Activated CD4-positive, alpha-beta T cell treated with anti-CD3 and anti-CD28 coated beads, Interleukin-2, amount 50 U/mL, for 4 hours (primary cell): ENCODE measurements around the gene COCH.

Experiments used
- DNase-seq, 2 experiments: peaks; one replicate each; pipeline ENCODE4 v3.0.0-alpha.2; 2020

The COCH gene

DNA sequence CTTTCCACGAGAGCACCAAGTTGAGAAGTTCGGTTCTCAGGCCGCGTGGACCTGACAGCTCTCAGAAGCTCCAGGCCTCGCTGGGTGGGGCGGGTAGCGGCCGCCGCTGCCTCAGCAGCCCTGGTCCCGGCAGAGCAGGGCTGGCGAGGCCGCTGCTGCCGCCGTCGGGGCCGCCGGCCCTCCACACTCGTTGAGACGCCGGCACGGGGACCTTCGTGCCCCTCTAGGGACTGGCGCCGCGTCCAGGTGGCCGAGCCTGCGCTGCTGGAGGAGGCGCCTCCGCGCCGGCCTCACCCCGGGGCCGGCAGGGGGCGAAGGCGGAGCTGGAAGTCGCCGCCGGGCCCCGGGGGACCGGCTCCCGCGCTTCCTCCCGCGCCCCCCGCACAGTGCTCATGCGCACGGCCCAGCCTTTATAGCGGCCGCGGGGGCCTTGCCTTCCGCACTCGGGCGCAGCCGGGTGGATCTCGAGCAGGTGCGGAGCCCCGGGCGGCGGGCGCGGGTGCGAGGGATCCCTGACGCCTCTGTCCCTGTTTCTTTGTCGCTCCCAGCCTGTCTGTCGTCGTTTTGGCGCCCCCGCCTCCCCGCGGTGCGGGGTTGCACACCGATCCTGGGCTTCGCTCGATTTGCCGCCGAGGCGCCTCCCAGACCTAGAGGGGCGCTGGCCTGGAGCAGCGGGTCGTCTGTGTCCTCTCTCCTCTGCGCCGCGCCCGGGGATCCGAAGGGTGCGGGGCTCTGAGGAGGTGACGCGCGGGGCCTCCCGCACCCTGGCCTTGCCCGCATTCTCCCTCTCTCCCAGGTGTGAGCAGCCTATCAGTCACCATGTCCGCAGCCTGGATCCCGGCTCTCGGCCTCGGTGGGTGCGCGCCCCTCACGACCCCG, at the start of gene COCH:
Gene COCH (plus strand): TSS at position 440 of the 879 bp plus-strand sequence. CDS start 380 bp downstream, at position 820.
- DNase-seq, result no peak

DNA sequence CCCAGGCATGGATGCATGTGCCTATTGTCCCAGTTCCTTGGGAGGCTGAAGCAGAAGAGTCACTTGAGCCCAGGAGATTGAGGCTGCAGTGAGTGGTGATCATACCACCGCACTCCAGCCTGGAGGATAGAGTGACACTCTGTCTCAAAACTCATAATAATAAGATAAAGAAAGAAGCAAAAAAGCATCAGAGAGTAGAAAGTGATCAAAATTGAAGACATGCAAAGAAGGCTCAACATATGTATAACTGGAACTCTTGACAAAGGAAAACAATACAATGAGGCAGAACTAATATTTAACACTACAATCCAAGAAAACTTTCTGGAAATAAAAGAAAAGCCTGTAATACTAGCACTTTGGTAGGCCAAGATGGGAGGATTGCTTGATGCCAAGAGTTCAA, 48.3 kb upstream of the COCH start:
- DNase-seq, result no peak

DNA sequence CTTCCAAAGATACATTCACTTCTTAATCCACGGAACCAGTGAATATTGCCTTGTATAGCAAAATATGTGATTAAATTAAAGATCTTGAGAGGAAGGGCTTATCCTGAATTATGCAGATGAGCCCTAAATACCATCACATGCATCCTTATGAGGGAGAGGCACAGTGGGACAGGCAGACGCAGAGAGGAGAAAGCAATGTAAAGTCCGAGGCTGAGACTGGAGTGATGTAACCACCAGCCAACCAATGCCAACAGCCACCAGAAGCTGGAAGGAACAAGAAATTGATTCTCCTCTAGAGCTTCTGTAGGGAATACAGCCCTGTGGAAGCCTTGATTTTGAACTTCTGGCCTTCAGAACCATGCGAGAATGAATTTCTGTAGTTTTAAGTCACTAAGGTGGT, 44.5 kb upstream of the COCH start:
- no peak for DNase-seq

DNA sequence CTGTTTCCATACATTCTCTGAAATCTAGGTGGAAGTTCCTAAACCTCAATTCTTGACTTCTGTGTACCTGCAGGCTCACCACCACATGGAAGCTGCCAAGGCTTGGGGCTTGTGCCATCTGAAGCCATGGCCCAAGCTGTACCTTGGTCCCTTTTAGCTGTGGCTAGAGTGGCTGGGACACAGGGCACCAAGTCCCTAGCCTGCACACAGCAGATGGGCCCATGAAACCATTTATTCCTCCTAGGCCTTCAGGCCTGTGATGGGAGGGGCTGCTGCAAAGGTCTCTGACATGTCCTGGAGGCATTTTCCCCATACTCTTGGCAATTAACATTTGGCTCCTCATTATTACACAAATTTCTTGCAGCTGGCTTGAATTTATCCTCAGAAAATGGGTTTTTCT, 40.0 kb upstream of the COCH start:
- no peak for DNase-seq

DNA sequence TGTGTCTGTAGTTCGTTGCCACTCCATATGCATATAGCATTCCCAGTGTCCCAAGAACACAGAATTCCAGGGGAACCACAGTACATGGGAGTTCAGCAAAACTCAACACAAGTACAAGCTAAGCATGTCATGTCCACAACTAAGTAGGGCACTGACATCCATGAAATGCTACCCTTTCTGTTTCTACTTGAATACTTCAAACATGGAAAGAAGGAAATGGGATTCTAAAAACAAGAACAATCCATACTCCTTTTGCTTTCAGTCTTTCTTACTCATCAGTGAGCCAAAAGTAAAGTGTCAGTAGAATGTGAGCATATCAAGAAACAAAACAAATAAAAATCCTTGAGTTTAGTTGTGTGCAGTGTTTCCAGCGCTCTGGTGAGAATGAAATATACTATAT, 36.0 kb upstream of the COCH start:
- DNase-seq, result no peak

DNA sequence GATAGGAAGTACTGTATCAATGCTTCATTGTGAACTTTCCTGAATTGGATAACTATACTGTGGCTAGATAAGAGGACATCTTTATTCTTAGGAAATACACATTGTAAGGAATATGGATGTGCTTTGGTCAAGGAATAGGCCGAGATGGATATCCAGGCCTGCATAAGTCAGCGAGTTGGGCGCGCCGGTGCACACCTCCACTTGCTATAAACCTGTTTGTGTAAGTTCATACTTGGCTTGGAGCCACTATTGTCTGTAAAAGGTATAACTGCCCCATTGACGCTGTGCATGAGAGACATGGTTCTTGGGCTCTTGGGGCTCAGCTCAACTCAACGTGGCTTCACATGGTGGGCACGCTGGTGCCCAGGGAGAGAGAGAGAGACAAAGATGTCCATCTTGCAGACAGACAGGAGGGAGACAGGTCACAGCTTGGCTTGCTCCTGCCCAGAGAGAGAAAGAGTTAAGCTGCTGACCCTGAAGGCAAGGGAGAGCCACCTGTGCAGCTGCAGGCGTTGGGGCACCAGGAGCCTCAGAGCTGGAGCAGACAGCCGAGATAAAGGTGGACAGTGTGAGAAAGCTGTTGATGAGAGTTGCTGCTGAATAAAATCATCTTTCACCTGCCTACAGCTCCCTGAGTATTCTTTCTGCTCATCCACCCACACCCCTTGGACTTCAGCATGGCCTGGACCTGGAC, 34.1 kb upstream of the COCH start:
- DNase-seq, result no peak

DNA sequence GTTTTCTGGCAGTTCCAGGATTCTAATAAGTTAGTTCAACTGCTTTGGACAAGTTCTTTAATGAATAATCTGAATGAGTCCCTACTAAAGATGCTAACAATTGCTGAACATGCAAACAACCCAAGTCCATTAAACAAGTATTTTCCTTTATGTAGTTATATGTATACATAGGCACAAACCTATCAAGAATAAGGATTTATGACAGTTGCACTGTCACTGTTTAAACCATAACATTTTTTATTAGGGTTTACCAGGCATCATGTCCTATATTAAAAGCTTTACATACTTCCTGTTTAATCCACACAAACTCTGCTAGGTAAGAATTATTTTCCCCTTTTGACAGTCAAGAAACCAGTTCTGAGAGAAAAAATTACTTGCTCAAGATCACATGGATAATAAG, 31.9 kb upstream of the COCH start:
- no peak for DNase-seq

DNA sequence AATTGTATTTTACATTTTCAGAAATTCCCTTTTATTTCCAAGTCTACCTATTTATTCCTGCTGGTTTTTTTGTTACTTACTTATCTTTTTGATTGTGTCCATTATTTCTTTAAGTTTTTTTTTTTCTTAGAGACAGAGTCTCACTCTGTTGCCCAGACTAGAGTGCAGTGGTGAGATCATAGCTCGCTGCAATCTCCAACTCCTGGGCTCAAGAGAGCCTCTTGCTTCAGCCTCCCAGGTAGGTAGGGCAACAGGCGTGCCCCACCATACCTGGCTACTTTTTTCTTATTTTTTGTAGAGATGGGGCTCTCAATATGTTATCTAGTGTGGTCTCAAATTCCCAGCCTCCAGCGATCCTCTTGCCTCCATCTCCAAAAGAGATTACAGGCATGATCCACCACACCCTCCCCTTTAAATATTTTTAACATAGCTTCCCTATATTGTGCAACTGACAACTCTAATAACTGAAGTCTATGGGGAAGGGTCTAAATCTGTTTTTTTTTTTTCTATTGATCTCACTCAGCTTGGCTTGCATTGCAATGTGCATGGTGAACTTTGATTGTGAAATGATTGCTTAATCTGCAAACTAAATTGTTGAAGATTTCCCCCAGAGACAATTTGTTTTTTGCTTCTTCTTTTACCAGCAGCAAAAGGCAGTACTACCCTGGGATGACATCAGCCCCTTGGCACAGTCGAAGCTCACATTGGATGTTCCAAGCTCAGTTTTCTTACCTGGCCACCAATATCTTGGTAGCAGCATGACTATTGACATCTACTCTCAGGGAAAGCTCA, 25.7 kb upstream of the COCH start:
- DNase-seq, result no peak

DNA sequence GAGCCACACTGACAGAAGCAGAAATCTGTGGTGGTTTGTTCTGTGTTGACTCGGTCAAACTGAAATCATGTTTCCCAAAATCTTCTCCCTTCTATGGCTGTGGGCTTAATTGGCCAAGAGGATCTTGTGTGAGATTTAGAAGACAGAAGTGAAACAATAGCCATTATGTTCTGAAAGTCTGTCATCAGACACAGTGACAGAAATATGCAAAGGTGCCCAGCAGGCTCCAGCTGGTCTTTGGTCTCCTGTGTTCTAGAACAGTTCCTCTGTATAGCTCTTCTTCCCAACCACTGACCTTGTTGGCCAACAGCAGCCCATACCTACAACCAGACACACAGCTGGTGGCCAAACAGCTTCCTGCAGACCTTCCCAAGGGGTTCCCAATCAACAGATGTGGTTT, 25.0 kb upstream of the COCH start:
- no peak for DNase-seq

DNA sequence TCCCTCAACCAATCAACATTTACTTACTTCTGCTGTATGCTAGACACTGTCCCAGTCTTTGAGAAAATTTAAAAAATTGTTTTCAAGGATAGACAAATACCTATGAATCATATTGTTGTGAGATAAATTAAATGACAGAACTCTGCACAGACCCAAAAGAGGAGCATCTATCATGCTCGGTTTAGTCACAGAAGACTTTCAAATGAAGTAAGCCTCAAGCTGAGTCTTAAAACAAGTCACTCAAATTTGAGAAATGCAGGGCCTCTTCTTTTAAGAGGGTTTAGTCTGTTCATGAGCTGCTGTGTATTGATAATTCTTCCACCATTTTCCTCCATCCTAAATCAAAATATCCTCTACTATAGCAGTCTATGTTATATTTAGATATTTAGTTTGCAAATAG, 24.4 kb upstream of the COCH start:
- no peak for DNase-seq

DNA sequence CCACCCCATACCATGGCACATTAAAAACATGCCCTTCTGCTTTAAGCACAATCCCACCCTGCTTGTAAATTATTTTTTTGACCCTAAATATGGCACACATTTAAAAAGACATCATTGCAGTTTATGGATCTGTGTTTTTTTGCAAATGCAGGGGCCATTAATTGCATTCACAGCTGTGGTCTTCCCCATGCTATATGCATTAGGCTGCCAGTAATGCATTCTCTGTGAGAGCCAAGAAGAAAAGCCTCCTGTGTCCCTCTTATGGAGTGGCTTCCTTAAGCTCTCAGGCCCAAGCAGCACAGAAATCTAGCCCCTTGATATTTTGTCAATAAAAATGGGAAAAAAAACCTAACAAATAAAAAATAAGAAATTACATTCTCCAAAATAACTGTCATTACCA, 20.4 kb upstream of the COCH start:
- DNase-seq, result no peak

DNA sequence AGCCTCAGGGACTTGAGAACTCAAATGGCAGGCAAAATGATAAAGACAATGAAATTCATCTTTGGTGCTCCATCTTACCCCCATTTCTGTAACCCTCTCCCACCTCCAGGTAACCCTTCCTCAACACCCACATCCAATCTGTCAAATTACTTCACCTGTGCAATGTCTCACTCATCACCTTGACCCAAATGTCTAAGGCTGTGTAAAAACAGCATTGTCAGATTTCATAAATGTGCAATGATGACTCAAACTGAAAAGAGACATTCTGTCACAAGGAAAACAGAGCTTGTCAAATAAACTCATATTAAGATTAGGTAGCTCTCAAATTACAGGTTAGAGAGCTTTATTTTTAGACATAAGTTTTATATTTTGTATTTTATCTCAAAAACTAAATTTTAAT, 19.9 kb upstream of the COCH start:
- no peak for DNase-seq

DNA sequence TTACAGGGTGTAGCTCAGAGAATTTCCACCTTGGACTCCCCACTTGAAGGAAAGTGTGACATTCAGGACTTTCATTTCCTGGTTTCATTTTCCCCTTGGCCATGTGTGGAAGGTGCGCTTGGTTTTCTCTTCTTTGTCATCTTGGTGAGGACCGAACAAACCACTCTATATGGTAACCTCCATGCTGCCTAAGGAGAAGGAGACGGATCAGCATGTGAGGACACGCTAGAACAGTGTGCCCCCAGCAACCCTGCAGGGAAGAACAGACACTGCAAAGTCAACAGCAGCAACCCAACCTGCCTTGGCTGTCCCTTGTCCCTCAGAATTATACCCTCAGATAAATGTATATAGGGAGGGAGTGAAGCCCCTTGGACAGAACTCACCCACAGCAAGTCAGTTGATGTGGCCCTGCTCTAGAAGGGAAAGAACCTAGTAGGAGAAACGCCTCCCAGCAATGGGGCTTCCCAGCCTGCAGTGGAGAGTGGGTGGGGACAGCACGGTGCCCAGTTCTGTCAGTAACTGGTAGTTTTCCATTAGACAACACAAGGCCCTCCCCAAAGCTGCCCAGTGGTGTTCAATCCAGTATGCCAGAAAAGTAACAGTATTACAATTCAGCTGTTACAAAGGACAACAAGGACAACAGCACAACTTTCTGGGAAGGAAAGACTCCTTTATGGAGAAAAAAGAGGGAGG, 18.9 kb upstream of the COCH start:
- no peak for DNase-seq

DNA sequence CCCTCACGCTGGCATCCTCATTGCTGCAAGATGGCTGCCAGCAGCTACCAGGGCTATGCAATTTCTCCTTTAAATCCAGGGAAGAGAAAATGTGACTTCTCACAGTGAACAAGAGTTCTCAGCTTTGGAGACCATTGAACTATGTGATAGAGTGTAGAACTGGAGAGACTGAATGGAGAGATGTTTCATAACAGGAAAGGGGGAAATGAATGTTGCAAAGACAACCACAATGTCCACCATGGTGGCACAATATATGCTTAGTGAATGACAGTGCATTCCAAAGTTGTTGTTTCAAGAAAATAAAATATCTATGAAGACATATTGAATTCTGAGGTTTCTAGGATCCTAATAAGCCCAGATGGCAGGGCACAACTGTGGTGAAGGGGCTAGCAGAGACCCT, 13.2 kb upstream of the COCH start:
- DNase-seq, result no peak

DNA sequence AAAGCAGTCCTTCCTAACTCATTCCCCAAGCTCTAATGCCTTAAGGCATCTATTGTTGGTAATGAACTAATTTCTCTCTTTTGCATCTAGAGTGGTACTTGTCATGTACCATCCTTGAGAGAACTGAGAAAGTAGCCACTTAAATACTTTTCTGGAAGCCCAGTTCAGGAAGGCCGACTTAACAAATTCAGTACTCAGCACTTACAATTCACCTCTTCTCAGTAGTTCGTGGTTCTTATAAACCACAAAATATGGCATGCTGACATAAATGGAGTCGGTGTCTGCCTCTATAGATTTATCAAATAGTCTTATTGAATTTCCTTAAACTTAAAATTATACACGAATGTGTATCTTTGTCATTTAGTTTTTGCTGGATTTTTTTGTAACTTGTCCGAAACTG, 9.4 kb upstream of the COCH start:
- no peak for DNase-seq

DNA sequence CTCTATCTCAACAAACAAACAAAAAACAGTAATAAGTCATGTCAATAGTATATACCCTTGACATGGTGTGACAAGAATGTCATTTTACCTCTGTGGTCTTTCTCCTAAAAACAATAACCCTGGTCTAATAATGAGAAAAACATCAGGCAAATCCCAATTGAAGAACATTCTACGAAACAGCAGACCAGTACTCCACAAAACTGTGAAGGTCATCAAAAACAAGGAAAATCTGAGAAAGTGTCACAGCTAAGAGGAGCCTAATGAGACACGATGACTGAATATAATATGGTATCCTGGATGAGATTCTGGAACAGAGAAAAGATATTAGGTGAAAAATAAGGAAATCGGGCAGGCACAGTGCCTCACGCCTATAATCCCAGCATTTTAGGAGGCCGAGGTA, 5.6 kb upstream of the COCH start:
- no peak for DNase-seq

DNA sequence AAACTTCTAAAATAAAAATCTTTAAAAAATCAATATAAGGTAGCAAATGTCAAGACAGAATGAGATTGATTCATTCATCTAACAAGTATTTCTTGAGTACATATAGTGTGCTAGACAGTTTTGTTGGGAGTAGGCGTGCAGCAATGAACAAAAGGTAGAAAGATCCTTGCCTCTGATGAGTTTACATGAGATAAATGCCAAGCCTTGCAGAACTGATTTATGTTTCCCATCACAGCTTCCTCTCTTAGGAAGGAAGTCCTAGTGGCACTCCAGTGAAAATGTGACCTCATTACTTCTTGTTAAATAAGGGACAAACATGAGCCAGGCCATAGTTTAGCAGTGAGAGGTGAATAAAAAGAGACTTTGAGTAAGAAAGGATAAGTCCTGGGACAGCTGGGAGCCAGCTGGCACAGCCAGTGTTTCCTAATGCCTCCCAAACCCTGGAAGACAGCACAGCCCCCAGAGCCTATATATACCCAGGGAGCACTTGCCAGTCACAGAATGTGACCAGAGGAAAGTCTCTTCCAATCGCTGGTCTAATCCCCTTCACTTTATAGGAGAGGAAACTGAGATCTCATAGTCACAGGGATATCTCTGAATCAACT, 4.7 kb upstream of the COCH start:
- DNase-seq, result no peak

DNA sequence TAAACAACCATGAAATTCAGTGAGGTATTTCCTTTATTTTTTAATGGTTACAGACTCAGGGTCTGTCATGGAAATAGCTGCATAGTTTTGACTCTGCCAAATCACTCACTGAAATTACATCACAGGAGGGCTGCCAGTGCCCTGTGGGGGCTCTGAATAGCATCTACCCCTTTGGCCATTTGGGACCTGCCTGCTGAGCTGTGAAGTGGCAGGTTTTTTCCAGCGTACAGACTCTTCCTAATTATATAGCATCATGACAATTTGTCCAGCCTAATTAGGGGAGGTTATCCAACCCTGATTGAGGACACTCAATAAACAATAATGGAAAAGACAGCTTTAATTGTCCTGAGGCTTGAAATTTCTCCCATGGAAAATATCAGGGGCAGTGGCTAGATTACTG, 1.8 kb upstream of the COCH start:
- no peak for DNase-seq

DNA sequence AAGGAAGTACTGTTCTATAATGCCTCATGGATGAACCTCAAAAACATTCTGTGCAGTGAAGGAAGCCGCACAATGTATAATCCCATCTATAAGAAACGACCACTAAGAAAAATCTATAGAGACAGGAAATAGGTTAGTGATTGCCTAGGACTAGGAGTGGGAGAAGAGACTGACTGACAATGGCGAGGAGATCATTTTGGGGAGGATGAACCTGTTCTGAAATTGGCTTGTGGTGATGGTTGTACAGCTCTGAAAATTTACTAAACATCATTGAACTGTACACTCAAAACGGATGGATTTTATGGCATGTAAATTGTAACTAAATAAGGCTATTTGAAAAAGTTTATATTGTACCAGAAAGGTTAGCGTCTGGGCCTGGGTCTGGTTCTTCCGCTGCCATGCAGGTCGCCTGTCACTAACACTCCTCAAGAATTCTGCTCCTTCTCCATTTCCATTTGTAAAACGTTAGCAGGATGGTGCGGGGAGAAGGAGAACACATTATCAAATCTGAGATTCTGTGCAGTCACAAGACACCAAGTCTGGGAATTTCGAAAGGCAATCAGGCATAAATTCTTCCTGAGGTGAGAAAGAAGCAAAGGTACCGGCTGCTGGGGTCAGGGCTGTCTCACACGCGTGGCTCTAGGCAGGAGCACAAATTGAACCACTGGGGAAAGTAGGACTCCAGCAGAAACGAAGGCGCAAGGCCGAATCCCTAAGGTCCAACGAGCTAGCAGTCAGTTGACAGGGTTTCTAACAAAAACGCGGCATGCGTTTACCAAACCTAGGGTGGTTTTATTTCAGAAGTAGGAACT, 845 bp upstream of the COCH start:
- no peak for DNase-seq

DNA sequence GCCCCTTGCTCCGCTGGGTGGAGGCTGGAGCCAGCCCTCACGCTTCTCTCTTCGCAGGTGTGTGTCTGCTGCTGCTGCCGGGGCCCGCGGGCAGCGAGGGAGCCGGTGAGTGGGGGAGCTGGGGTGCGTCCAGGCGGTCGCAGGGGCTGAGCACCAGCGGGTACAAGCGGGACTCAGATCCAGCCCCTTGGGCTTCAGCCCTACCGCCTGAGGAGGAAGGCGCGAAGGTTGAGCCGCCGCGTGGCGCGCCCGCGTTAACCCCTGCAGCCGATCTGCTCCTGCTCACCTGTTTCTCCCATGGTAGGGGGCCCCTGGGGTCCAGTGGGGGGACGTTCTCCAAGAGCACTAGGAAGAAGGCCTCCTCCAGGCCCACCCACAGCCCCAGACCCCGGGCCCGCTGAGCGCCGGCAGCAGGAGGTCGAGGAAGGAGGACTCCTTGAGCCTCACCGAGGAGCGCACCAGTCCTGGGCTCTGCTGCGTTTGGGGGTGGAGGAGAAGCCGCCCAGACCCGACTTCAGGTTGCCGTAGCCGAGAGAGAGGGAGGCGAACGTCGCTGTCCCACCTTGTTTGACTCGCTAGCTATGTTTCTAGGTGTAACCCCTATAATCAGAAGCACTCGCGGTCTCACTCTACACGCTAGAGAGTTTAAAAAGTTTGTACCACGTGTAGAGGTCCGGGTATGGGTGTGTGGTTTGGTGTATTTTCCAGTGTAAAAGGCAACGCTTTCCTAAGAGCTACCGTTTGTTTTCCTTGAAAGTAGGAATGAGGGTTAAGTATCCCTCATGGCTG, 834 bp downstream of the COCH start:
- DNase-seq, result no peak

DNA sequence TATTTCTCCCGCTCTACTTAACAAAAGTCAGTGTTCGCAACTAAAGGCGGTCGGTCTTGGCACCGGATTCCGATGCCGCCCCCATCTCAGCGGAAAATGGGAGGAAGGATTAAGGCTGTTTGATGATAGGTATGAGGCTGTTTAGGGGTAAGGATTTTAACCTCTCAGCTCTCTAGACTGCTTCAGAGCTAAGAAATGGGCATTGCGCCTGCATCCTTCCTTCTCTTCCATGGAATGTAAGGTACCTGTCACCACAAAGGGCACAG, 1.4 kb downstream of the COCH start:
- DNase-seq, result no peak
